ENCODE results near the gene CTSL.

Gene CTSL

GRCh38 chr9:87760529-87760928 is 34.6 kb downstream of the CTSL start:
- DNase-seq (ENCODE audit: low spot score): no peak

GRCh38 chr9:87763286-87763685 is 37.4 kb downstream of the CTSL start:
- no peak for DNase-seq (ENCODE audit: low spot score)

GRCh38 chr9:87765521-87765920 is 39.6 kb downstream of the CTSL start:
- no peak for DNase-seq (ENCODE audit: low spot score)

GRCh38 chr9:87766697-87767096 is 40.8 kb downstream of the CTSL start:
- DNase-seq (ENCODE audit: low spot score): no peak

DNA sequence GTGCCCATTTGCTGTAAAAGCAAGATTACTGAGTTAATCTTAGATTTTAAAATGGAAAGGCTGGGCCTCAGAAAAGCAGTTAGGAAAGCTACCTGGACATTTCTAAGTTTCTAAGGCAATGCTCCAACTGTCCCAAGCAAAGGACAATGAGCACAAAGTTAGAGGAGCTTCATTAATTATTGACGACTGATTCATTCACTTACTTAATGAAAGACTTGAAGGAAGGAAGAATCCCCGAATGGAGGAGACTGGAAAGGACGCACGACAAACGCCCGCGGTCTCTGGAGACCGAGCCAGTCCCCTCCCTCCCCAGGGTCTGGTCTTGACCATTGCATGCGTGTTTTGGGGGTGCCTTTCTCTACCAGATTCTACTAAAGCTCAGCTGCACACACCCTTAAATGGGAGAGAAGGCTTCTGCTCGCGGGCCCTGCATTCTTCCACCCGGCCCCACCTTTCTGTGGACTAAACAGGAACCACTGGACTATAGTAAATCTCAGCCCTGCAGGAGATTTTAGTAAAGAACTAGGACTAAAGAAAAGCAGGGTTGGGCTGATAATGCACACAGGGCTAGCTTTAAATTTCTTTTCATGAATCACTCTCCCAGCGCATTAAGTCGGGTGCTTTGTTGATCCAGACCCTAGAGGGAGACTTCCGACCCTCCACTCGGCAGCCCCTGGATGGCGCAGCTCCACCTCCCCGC is 44.8 kb downstream of the CTSL start:
- no peak for DNase-seq (ENCODE audit: low spot score)

GRCh38 chr9:87771316-87772006 is 45.5 kb downstream of the CTSL start:
- DNase-seq (ENCODE audit: low spot score): no peak

DNA sequence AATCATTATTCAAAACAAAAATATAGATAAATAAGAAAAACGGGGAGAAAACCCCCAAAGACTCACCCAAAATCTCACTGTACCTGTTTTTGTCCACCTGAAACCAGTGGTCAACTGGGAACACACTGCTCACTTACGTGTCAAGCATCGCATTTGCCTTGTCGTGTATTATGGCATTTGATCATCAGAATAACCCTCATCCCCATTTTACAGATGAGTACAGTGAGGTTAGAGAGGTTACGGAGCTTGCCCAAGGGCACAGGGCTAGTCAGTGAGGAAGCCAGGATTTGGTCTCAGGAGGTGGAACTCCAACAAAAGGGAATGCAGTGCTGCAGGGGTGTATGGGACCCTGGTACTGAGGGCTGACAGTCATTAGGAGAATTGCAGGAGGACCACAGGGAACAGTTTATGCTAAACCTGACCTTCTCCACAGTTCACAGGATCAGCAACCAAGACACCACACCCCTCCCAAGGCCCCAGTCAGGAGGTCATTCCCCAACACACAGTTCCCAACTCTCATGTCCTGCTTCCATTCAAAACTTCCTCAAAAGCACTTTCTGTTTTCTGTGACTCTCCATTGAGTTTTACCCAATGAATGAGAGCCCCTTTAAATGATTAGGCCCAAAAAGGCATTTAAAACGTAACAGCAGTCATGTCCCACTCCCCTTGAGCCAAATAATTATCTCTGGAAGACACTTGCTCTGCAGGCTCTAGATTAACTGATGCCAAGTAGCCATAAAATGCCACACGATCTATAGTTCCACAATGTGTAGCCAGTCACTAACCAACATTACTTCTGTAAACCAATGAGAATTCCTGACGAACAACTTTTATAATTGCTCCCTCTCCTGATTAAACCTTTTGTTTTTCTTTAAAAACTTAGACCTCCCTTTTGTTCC is 50.8 kb downstream of the CTSL start:
- DNase-seq (ENCODE audit: low spot score): no peak

DNA sequence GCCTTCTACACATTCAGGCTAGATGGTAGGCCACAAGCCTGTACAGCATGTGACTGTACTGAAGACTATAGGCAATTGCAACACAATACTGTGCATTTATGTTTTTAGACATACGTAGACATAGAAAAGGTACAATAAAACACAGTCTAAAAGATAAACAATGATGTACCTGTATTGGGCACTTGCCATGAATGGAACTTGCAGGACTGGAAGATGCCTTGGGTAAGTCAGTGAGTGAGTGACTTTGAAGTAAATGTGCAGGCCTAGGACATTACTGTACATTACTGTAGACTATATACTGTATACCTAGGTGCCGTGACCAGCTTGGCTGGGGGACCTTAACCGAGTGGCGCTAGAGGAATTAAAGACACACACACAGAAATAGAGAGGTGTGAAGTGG is 53.1 kb downstream of the CTSL start:
- no peak for DNase-seq (ENCODE audit: low spot score)
